H1 (cell line): ENCODE results near the gene KDSR.

Experiments used
- CREB1 ChIP-seq: IDR thresholded peaks from 2 replicates; pipeline ENCODE4 v1.6.1; 2012; ENCODE audit warnings: inconsistent platforms
- CTCF ChIP-seq, 3 experiments: IDR thresholded peaks; 1 replicate in 2 of 3; 2 replicates in 1 of 3; pipeline versions ENCODE4 v1.5.1 to v1.6.1; 2011; ENCODE audit warnings: low read length in 3 of 3, mild to moderate bottlenecking in 3 of 3, inconsistent platforms in 2 of 3, low read depth in 1 of 3, moderate library complexity in 1 of 3; ENCODE audit not compliant: insufficient read depth in 1 of 3; ENCODE audit errors: control extremely low read depth in 1 of 3
- EGR1 ChIP-seq: IDR thresholded peaks from 2 replicates; pipeline ENCODE4 v1.6.1; 2011; ENCODE audit warnings: low read depth, low read length, borderline replicate concordance
- GTF2F1 ChIP-seq: IDR thresholded peaks from 2 replicates; pipeline ENCODE4 v1.6.1; 2012; ENCODE audit warnings: low read depth, low read length, improper control_type of control experiment, borderline replicate concordance
- KDM1A ChIP-seq: fragments of 200-600, 300-600 bp; sonication (generic); IDR thresholded peaks from 2 replicates; pipeline ENCODE4 v1.7.1; 2016; ENCODE audit warnings: mild to moderate bottlenecking, low read length, borderline replicate concordance
- MAX ChIP-seq: IDR thresholded peaks from 2 replicates; pipeline ENCODE4 v1.6.1; 2012; ENCODE audit warnings: inconsistent platforms
- POLR2A ChIP-seq, 2 experiments: IDR thresholded peaks; 1 replicate in 1 of 2; 2 replicates in 1 of 2; pipeline ENCODE4 v1.6.1; 2011; ENCODE audit warnings: low read depth in 2 of 2, low read length in 2 of 2, mild to moderate bottlenecking in 2 of 2; ENCODE audit errors: control extremely low read depth in 1 of 2
- RAD21 ChIP-seq, 2 experiments: IDR thresholded peaks in 1 of 2; conservative IDR thresholded peaks in 1 of 2; 2 replicates each; pipeline ENCODE4 v1.6.1; 2011; ENCODE audit warnings: low read depth in 2 of 2, low read length in 2 of 2, improper control_type of control experiment in 1 of 2, inconsistent platforms in 1 of 2, mild to moderate bottlenecking in 1 of 2, moderate library complexity in 1 of 2

GRCh38 chr18:63350230-63350629, 16.8 kb downstream of the KDSR start:
- TF ChIP-seq EGR1, result no peak
- no peak for TF ChIP-seq KDM1A
- TF ChIP-seq CREB1, result no peak
- no peak for TF ChIP-seq CTCF (IDR thresholded peaks at IDR 0.05; ENCODE audit: control extremely low read depth in 1 of 3, insufficient read depth in 1 of 3, low read depth in 1 of 3, low read length in 3 of 3)
- no peak for TF ChIP-seq POLR2A (IDR thresholded peaks at IDR 0.05; ENCODE audit: control extremely low read depth in 1 of 2, low read depth in 2 of 2, low read length in 2 of 2)
- no peak for TF ChIP-seq MAX
- TF ChIP-seq GTF2F1, result no peak
- no peak for TF ChIP-seq RAD21 (IDR thresholded peaks at IDR 0.05 in 1 of 2, conservative IDR thresholded peaks at IDR 0.05 in 1 of 2; ENCODE audit: low read depth in 2 of 2, low read length in 2 of 2)
